Sigmoid colon (tissue), 4 donors: ENCODE results near the gene PDIA6.

ENCODE experiments used
- EP300 ChIP-seq, 4 donors: sonication (generic); formaldehyde crosslinking; IDR thresholded peaks; one replicate each; pipeline ENCODE4 v1.6.1; 2017; ENCODE audit warnings: antibody characterized with exemption in 4 of 4
- POLR2A ChIP-seq, 2 donors: fragments of 450-650 bp; IDR thresholded peaks; one replicate each; pipeline ENCODE4 v1.6.1; 2016; ENCODE audit warnings: antibody characterized with exemption in 2 of 2, mild to moderate bottlenecking in 2 of 2, moderate library complexity in 2 of 2
- POLR2AphosphoS5 ChIP-seq, 4 donors: sonication (generic); formaldehyde crosslinking; IDR thresholded peaks; one replicate each; pipeline ENCODE4 v1.6.1; 2017; ENCODE audit warnings: antibody characterized with exemption in 4 of 4
- TF ChIP-seq, protein P1 (sequence below), 4 experiments: fragments of 450-650 bp in 3 of 4; fragments of 200-600 bp in 1 of 4; IDR thresholded peaks; one replicate each; pipeline ENCODE4 v1.5.1; 2016 to 2019; ENCODE audit warnings: antibody characterized with exemption in 4 of 4, mild to moderate bottlenecking in 3 of 4, moderate library complexity in 2 of 4

DNA sequence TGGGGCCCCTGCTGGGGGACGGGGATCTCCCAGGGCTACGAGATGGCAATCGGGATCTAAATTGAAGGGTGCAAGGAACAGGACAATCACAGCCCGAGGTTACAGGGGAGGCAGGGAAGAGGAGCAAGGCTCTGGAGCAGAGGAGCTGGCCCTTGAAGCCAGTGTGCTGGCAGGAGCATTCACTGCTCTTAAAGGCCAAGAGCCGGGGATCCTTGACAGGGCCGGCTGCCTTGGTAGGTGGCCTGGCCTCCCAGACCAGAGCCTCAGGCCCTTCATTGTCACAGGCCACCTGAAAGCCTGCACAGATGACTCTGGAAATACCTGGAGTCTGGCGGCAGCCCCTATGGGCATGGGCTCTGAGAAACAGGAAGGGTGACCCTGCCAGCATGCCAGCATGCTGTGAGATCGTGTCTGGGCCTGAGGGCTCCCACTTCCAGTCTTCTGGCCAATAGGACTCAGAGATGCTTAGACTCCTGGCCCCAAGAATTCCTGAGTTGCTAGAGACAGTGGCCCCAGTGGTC lies 38.7 kb downstream of the PDIA6 start:
- TF ChIP-seq, protein P1, sequence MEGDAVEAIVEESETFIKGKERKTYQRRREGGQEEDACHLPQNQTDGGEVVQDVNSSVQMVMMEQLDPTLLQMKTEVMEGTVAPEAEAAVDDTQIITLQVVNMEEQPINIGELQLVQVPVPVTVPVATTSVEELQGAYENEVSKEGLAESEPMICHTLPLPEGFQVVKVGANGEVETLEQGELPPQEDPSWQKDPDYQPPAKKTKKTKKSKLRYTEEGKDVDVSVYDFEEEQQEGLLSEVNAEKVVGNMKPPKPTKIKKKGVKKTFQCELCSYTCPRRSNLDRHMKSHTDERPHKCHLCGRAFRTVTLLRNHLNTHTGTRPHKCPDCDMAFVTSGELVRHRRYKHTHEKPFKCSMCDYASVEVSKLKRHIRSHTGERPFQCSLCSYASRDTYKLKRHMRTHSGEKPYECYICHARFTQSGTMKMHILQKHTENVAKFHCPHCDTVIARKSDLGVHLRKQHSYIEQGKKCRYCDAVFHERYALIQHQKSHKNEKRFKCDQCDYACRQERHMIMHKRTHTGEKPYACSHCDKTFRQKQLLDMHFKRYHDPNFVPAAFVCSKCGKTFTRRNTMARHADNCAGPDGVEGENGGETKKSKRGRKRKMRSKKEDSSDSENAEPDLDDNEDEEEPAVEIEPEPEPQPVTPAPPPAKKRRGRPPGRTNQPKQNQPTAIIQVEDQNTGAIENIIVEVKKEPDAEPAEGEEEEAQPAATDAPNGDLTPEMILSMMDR (IDR thresholded peaks at IDR 0.05) = no peak
- TF ChIP-seq EP300 (IDR thresholded peaks at IDR 0.05) = no peak
- no peak for TF ChIP-seq POLR2A (IDR thresholded peaks at IDR 0.05)
- no peak for TF ChIP-seq POLR2AphosphoS5 (IDR thresholded peaks at IDR 0.05)
